ENCODE results near the gene RBBP4.

DNA sequence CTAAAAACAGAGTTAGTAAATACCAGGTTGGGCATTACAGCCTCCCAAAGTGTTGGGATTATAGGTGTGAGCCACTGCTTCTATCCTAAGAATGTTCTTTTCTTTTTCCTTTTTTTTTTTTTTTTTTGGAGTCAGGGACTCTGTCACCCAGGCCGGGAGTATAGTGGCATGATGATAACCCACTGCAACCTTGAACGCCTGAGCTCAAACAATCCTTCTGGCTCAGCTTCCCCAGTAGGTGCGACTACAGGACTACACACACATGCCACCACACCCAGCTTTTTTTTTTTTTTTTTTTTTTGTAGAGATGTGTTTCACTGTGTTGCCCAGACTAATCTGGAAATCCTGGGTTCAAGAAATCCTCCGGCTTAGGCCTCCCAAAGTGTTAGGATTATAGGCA lies 6.6 kb upstream of the RBBP4 start:
- TF ChIP-seq, protein P1, sequence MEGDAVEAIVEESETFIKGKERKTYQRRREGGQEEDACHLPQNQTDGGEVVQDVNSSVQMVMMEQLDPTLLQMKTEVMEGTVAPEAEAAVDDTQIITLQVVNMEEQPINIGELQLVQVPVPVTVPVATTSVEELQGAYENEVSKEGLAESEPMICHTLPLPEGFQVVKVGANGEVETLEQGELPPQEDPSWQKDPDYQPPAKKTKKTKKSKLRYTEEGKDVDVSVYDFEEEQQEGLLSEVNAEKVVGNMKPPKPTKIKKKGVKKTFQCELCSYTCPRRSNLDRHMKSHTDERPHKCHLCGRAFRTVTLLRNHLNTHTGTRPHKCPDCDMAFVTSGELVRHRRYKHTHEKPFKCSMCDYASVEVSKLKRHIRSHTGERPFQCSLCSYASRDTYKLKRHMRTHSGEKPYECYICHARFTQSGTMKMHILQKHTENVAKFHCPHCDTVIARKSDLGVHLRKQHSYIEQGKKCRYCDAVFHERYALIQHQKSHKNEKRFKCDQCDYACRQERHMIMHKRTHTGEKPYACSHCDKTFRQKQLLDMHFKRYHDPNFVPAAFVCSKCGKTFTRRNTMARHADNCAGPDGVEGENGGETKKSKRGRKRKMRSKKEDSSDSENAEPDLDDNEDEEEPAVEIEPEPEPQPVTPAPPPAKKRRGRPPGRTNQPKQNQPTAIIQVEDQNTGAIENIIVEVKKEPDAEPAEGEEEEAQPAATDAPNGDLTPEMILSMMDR (IDR thresholded peaks at IDR 0.05): no peak
- TF ChIP-seq POLR2A (IDR thresholded peaks at IDR 0.05): no peak

All from uterus (tissue), 2 donors.